ENCODE data around the gene LAMC2. TPM values are rescaled to one million over a fixed set of nuclear protein-coding genes. Genes with fewer than 3 reads are reported as not detected.
A peak's percentile ranks its signal among the peaks of the same experiment; 100 is the strongest.
"Not testable (repeated sequence)": the region's sequence is repeated elsewhere in the genome, so short reads cannot be mapped to it uniquely, and the experiment has no call there.

Gene LAMC2
- 24.5 TPM for total RNA-seq

DNA sequence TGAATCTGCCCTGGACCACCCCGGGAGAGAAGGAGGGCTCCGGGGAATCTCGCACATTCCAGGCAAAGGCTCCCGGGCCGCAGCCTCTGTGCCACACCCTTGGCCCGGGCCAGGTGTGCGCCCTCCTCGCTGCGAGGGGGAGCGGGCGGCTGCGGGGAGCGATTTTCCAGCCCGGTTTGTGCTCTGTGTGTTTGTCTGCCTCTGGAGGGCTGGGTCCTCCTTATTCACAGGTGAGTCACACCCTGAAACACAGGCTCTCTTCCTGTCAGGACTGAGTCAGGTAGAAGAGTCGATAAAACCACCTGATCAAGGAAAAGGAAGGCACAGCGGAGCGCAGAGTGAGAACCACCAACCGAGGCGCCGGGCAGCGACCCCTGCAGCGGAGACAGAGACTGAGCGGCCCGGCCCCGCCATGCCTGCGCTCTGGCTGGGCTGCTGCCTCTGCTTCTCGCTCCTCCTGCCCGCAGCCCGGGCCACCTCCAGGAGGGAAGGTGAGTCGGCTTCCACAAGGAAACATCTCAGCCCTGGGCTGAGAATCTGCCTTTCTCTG, at the start of gene LAMC2:
Gene LAMC2 (plus strand): TSS at position 324 of the 550 bp plus-strand sequence. CDS start 89 bp downstream, at position 413.
- peak; percentile 77 for DNase-seq (ENCODE audit: low spot score)

DNA sequence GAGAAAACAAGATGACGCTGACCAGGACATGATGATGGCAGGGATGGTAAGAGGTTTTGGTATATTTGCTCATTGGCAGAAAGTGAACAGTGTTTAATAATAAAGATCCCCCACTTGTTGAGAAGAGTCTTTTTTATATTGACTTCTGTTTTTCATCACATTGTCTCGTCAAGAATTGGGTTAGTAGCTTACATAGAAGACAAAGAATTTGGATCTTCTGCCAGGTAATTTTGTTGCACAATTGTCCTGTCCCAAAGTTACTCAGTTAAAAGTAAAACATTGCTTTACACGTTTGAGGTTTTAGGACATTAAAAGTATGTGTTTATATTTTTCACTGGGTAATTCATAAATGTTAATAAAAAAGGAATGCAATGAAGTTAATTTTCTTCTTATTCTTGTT, 48.3 kb upstream of the LAMC2 start:
- no peak for DNase-seq (ENCODE audit: low spot score)

DNA sequence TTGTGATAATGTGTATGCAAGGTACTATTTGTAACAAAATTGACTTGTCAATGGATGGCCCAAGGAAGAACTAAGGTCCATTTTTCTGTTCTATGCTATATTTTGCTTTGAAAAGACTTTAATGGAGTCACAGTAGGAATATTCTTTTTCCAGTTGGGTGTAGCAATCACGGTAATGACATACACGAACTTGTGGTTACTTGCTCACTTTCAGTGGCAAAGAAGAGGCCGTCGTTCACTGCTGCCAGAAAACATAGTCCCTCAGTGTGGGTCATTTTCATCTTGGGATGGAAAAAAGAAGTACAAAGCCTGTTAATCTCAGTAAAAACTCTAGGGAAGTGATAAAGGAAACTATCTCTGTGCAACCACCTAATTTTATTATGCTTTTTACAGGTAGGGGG, 47.8 kb upstream of the LAMC2 start:
- DNase-seq (ENCODE audit: low spot score) = no peak

DNA sequence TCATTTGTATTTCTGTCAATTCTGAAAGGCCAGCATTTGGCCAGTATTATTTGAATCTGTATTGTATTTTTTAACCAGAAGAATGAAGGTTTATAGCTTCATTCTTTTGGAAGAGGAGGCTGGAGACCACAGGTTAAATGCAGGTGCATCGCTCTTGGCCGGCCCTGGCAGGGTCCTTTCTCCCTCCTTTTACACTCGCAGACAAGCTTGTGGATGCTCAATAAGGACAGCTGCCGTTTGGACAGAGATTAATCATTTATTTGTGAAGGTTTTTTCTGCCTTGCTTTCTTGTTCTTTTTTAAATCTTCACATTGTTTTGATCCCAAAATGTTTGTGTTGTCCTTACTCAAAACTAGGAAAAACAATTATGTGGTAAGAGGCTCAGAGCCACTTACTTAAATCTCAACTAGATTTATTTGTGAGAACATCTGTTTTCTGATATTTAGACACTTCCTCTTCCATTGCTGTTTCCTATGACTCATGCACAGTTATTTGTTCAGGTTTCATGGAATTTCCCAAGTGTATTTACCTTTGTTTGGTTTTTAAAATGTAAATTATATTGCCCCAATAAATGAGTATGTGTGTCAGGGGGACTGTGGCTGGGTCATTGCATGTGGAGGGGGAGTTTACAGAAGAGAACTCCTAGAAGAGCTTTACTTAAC, 46.7 kb upstream of the LAMC2 start:
- no peak for DNase-seq (ENCODE audit: low spot score)

DNA sequence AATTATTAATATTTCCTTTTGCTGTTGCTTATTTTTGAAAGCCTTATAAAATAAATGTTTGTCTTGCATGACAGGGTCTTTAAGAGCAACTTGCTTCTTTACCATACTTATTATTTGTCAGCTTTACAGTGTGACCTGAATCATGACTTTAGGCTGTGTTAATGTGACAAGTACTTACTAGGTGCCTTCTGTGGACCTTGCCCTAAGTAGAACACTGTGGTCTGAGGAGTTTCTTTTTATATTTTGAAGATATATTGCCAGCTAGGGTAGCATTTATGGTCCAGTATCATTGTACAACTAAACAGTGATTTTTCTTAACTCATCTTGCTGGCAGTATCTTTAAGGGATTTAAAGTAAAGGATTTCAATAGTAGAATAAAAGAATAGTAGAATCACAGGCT, 45.4 kb upstream of the LAMC2 start:
- no peak for DNase-seq (ENCODE audit: low spot score)

DNA sequence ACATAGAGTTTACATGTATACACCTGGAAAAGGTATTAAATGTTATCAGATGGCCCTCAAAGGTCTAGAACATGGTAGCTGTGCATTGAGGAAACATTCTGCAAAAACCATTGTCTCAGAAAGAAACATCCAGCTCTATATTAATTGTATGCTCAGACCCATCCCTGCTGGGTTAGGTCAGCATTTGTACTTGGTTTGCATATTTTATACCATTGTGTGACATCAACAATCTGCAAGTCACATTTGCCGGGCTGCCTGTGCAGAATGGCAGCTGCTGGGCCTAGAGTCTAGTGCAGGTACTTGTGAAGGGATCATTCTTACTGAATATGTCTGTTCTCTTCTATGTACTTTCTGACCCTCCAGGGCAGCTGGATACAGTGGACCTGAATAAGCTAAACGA, 43.9 kb upstream of the LAMC2 start:
- DNase-seq (ENCODE audit: low spot score) = no peak

DNA sequence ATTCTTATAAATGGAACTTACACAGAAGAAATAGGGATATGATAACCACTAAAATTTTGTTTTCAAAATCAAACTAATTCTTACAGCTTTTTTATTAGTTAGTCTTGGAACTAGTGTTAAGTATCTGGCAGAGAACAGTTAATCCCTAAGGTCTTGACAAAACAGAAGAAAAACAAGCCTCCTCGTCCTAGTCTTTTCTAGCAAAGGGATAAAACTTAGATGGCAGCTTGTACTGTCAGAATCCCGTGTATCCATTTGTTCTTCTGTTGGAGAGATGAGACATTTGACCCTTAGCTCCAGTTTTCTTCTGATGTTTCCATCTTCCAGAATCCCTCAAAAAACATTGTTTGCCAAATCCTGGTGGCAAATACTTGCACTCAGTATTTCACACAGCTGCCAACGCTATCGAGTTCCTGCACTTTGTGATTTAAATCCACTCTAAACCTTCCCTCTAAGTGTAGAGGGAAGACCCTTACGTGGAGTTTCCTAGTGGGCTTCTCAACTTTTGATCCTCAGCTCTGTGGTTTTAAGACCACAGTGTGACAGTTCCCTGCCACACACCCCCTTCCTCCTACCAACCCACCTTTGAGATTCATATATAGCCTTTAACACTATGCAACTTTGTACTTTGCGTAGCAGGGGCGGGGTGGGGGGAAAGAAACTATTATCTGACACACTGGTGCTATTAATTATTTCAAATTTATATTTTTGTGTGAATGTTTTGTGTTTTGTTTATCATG, 42.3 kb upstream of the LAMC2 start:
- DNase-seq (ENCODE audit: low spot score) = no peak

DNA sequence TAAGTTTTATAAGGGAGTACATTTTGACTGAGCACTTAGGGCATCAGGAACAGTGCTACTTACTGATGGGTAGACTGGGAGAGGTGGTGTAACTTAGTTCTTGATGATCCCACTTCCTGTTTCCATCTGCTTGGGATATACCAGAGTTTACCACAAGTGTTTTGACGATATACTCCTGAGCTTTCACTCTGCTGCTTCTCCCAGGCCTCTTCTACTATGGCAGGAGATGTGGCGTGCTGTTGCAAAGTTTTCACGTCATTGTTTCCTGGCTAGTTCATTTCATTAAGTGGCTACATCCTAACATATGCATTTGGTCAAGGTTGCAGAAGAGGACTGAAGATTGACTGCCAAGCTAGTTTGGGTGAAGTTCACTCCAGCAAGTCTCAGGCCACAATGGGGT, 41.3 kb upstream of the LAMC2 start:
- DNase-seq (ENCODE audit: low spot score) = no peak

DNA sequence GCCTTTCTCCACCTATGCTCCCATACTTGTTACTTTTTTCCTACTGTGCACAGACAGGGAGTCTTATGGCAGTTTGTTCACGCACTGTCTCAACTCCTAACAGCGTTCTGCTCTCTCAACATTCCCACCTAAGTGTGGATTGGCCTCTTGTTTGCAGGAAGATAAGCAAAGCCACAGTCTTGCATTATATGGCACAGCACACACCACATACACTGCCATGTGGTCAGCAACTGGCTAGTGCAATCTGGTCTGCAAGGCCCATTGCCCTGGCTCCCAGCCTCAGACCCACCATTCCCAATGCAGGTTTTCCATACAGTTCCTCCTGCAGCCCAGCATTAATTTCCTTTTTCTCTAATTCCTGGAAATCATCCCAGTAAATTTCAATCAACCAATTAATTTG, 38.3 kb upstream of the LAMC2 start:
- DNase-seq (ENCODE audit: low spot score) = no peak

DNA sequence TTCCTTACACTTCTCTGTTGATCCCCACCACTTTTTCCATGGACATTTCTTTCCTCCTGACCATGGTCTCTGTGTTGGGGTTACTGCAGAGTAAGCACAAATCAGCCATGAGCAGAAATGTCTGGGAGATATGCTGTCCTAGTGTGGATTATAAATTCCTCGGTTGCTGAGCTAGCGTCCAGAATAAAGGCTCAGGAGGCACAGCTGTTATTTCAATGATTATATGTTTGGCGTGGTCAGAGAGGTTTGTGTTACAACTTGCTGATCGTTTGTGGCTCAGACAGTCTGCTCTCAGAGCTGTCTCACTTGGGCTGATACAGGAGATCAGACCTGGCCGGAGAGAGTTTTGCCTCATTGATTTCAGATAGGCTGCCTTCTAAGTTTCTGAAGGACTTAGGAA, 37.5 kb upstream of the LAMC2 start:
- DNase-seq (ENCODE audit: low spot score) = no peak

DNA sequence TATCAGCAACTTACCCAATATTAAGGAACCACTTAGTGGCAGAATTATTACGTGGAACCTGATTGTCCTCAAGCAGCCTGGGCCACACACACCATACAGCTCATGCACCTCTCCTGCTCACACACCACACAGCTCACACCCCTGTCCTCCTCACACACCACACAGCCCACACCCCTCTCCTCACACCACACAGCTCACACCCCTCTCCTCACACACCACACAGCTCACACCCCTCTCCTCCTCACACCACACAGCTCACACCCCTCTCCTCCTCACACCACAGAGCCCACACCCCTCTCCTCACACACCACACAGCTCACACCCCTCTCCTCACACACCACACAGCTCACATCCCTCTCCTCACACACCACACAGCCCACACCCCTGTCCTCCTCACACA, 36.8 kb upstream of the LAMC2 start:
- DNase-seq (ENCODE audit: low spot score) = no peak

DNA sequence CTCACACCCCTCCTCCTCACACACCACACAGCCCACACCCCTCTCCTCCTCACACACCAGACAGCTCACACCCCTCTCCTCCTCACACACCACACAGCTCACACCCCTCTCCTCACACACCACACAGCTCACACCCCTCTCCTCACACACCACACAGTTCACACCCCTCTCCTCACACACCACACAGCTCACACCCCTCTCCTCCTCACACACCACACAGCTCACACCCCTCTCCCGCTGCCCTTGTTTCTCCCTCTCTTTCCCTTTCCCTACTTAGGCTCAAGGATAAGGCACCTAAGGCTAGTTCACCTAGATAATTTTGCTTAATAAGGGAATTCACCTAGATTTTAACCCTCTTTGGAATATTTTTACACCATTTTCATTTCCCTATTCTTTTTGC, 36.0 kb upstream of the LAMC2 start:
- DNase-seq (ENCODE audit: low spot score) = not testable (repeated sequence)

DNA sequence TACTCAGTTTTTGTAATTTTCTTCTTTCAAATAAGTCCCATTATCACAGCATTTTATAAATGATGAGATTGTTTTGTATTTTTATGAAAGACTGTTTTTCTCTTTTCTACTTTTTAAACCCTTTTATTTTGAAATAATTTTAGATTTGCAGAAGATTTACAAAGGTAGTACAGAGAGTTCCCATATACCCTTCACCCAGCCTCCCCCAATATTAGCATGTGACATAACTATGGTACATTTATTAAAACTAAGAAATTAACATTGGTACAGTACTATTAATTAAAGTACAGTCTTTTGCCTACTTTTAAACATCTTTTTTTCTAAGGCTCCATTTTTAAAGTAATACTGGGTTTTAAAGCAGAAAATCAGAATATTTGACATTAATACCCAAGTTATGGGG, 35.6 kb upstream of the LAMC2 start:
- no peak for DNase-seq (ENCODE audit: low spot score)

DNA sequence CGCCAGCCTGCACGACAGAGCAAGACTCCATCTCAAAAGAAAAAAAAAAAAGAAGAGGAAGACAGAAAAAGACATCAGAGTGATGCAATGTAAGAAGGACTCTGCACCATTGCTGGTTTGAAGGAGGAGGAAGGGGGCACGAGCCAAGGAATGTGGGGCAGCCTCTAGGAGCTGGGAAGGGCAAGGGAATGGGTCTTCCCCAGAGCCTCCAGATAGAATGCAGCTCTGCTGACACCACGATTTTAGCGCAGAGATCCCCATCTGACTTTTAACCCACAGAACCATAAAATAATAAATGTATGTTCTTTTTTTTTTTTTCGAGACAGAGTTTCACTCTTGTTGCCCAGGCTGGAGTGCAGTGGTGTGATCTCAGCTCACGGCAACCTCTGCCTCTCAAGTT, 33.9 kb upstream of the LAMC2 start:
- no peak for DNase-seq (ENCODE audit: low spot score)

DNA sequence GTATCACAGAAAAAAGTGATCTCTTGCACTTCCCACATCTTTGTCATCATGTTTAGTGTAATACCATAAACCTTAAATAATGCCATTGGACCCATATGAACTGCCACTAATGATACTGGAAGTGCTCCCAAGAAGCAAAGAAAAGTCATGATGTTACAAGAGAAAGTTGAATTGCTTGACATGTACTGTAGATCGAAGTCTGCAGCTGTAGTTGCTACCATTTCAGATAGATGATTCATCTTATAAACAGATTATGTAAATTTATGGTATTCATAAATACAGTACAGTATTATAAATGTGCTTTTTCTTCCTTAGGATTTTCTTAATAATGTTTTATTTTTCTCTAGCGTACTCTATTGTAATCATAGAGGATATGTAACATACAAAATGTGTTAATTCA, 30.1 kb upstream of the LAMC2 start:
- DNase-seq (ENCODE audit: low spot score) = no peak

DNA sequence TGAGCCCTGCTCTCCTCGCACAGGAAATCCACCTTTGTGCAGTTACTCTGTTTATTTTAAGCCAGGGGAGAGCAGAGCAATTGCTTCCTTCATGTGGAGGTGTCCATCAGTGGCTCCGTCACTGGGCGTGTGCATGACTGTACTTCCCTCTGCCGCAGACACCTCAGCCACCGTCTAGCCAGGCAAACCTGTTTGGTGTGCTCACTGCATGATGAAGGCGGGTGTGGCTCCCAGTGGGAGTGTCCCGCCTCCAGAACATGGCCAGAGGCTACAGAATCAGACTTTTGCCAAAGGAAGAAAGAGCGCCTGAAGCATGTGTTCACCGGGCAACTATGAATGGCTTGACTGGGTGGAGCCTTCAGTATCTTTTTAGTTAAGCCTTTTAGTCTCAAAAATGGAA, 26.1 kb upstream of the LAMC2 start:
- DNase-seq (ENCODE audit: low spot score) = peak; percentile 86

DNA sequence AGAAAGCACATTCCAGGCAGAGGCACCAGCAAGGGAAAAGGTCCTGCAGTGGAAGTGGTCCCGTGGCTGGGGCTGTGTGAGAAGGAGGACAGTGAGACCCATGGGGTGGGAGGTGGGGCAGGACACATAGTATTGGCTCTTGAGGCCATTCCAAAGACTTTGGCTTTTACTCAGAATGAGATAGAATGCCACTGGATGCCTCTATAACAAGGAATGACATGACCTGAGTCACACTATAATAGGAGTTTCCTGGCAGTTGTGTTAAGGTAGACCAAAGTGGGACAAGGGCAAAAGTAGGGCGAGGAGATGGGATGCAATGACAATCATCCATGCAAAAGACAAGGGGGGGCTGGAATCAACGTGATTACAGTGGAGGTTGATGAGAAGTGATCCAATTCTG, 24.7 kb upstream of the LAMC2 start:
- DNase-seq (ENCODE audit: low spot score) = no peak

DNA sequence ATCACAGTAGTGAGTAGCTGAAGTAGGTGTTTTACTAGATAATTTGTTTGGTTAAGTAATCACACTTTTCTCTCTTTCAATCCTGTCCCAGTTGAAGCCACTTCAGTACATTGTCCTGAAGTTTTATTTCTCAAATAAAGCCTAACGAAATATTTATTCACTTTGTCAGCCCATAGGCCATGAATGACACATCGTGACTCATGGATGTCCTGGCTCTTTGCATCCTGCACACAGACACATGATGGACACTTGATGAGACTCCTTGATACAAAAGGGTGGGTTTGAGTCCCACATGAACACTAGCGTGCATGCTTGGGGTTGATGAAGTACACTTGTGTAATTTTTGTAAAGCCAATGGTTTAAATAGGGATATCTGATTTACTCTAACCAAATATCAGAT, 22.7 kb upstream of the LAMC2 start:
- no peak for DNase-seq (ENCODE audit: low spot score)

DNA sequence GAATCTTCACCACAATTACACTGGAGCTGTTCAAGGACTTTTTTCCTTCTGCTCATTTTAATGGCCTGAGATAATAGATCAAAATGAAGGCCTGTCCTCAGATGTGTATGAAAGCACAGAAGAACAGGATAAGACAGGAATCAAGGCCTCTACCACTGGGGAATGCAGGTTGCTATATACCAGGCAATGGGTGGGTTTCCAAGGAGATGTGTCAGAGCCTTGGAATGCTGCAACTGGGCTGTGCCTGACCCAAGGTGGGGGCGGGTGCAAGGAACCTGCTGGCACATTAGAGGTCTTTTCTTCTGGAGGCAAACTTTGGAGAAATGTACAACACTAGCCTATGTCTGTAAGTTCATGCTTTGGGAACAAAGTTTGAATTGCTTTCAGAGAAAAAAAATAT, 21.7 kb upstream of the LAMC2 start:
- DNase-seq (ENCODE audit: low spot score) = no peak

DNA sequence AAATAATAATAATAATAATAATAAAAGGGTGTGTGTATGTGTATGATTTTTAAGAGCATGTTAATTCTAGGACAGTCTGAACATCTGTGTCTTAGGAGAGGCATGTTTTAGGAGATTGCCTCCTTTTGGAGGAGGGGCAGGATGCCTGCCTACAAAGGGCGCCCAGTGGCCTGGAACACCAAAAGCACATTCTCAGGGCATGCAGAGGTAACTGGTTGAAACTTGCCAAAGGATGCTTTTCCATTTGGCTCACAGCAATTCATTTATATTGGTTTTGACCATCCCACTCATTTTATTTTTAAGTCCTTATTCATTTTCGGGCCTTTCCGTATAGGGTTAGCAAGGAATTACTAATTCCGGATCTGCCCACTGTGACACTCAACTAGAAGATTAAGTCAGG, 21.1 kb upstream of the LAMC2 start:
- DNase-seq (ENCODE audit: low spot score) = no peak

DNA sequence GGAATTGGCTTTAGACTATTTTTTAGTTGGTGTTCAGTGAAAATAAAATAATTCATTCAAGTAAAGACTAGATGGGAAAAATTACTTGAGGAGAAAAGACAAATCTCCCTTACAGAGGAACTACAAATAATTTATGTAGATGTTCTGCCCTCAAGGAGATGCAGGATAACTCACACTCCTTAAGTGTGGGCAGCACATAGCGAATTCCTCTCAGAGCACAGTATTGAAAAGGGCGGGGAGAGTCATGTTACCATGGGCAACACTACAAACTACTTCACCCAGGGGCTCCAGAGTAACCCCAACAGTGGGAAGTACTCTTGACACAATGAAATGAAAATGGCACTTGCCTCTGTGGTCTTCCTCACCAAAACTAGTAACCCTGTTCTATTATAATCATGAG, 20.6 kb upstream of the LAMC2 start:
- DNase-seq (ENCODE audit: low spot score) = no peak

DNA sequence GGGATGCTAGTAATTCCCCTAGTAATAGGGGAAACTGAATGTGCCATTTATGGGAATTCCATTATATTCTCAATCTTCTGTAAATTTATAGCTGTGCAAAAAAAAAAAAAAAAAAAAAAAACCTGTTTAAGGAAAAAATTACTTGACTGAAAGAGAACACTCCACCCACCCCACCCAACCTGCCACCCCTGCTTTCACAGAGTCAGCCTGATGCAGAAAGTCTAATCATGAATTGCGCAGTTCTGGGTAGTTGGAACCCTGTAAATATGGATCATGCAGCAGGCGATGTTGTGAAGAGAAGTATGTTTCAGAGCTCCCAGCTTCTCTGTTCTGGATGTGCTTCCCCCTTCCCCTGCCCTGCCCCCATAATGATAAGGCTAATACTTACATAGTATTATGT, 19.6 kb upstream of the LAMC2 start:
- DNase-seq (ENCODE audit: low spot score) = no peak

DNA sequence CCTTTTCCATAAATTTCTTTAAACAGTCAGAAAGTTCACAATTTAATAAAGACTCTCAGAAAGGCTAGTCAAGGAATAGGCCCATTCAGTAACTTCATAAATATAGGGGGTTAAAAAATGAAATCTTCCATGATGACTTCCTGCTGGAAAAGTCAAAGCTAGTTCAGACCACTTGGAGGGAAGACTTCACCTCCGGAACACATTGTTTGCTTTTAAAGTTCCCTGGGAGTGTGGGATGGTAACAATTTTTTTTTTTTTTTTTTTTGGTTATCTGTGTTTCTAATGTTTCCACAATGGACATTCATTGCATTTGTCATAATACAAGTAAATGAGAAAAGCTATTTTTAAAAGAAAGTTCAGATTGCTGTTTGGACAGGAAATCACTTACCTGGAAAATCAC, 18.4 kb upstream of the LAMC2 start:
- no peak for DNase-seq (ENCODE audit: low spot score)

DNA sequence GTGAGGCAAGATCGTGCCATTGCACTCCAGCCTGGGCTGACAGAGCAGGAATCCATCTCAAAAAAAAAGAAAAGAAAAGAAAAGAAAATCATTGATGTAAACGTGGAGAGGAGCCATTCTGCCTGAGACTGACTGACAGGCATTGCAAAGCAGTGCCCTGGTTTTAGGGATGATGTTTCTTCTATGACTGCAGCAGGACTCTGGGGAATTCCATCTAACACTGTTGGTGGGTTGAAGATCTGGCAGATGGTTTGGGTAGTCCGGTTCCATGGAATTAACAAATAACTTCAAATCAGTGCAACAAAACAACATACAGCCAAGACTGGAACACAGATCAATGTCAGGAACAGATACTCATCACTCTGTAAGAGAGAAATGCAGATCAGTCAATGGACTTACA, 17.8 kb upstream of the LAMC2 start:
- DNase-seq (ENCODE audit: low spot score) = no peak

Measured in mucosa of gallbladder (tissue), 1 donor.